HUES48 (cell line): Measurements from ENCODE around the gene PLCL1.

Experiments used
- H3K27ac ChIP-seq: one replicate; pipeline ENCODE4 v1.7.0; 2013; ENCODE audit warnings: low read depth, low read length, inconsistent platforms
- H3K27me3 ChIP-seq: 2 replicates; pipeline ENCODE4 v1.6.1; 2013; ENCODE audit warnings: mild to moderate bottlenecking, low read length; ENCODE audit not compliant: control insufficient read depth, insufficient read depth
- H3K36me3 ChIP-seq: 2 replicates; pipeline ENCODE4 v1.6.1; 2013; ENCODE audit warnings: low read length; ENCODE audit not compliant: control insufficient read depth, insufficient read depth
- H3K4me1 ChIP-seq: 2 replicates; pipeline ENCODE4 v1.6.1; 2013; ENCODE audit warnings: mild to moderate bottlenecking, low read length; ENCODE audit not compliant: control insufficient read depth, insufficient read depth
- H3K4me3 ChIP-seq: 2 replicates; pipeline ENCODE4 v1.5.1; 2013; ENCODE audit warnings: mild to moderate bottlenecking, low read depth, low read length
- H3K9ac ChIP-seq: 2 replicates; pipeline ENCODE4 v1.6.1; 2013; ENCODE audit warnings: mild to moderate bottlenecking, low read depth, low read length, moderate library complexity
- H3K9me3 ChIP-seq: 2 replicates; pipeline ENCODE4 v1.6.1; 2013; ENCODE audit warnings: low read length; ENCODE audit not compliant: control insufficient read depth, insufficient read depth

The PLCL1 gene

GRCh38 chr2:197839327-197839726 lies 34.9 kb downstream of the PLCL1 start:
- Histone ChIP-seq H3K36me3 (no peaks in the 10 kb centered on the region), H3K27ac (no peak overlapping the region), H3K4me1 (no peaks in the 10 kb centered on the region), H3K27me3 (no peaks in the 10 kb centered on the region), H3K9me3 (no peaks in the 10 kb centered on the region), H3K9ac (no peak overlapping the region), H3K4me3 (no peak overlapping the region)

- Histone ChIP-seq H3K4me3 (no peak overlapping the region), H3K27ac (no peak overlapping the region)
Observed at GRCh38 chr2:197839856-197840255, 35.5 kb downstream of the PLCL1 start.

GRCh38 chr2:197846128-197846527 lies 41.7 kb downstream of the PLCL1 start:
- peaks cover 4% of the 10 kb centered on the region; the same call in 1 of the 2 replicates for H3K4me1 ChIP-seq
- H3K4me3 ChIP-seq, result no peak overlapping the region
- H3K9me3 ChIP-seq, result no peaks in the 10 kb centered on the region
- H3K9ac ChIP-seq, result no peak overlapping the region
- no peak overlapping the region for H3K27ac ChIP-seq
- no peaks in the 10 kb centered on the region for H3K36me3 ChIP-seq
- no peaks in the 10 kb centered on the region for H3K27me3 ChIP-seq

More at GRCh38 chr2:197839856-197840255, 35.5 kb downstream of the PLCL1 start:
- H3K4me1 ChIP-seq, result no peaks in the 10 kb centered on the region
- no peaks in the 10 kb centered on the region for H3K27me3 ChIP-seq
- H3K9ac ChIP-seq, result no peak overlapping the region
- no peaks in the 10 kb centered on the region for H3K9me3 ChIP-seq
- H3K36me3 ChIP-seq, result no peaks in the 10 kb centered on the region

- Histone ChIP-seq H3K9ac (no peak overlapping the region), H3K36me3 (no peaks in the 10 kb centered on the region), H3K27ac (no peak overlapping the region), H3K4me3 (no peak overlapping the region), H3K4me1 (peaks cover 4% of the 10 kb centered on the region; the same call in 1 of the 2 replicates), H3K9me3 (no peaks in the 10 kb centered on the region), H3K27me3 (no peaks in the 10 kb centered on the region)
Observed at GRCh38 chr2:197846777-197847176, 42.4 kb downstream of the PLCL1 start.

- H3K27ac ChIP-seq, result no peak overlapping the region
- H3K36me3 ChIP-seq, result no peaks in the 10 kb centered on the region
- H3K27me3 ChIP-seq, result no peaks in the 10 kb centered on the region
- H3K4me1 ChIP-seq, result peaks cover 4% of the 10 kb centered on the region; the same call in 1 of the 2 replicates
- H3K9me3 ChIP-seq, result no peaks in the 10 kb centered on the region
- H3K4me3 ChIP-seq, result no peak overlapping the region
- H3K9ac ChIP-seq, result no peak overlapping the region
Observed at GRCh38 chr2:197847651-197848401, 43.4 kb downstream of the PLCL1 start.

- H3K27me3 ChIP-seq, result no peaks in the 10 kb centered on the region
- H3K9me3 ChIP-seq, result no peaks in the 10 kb centered on the region
- H3K4me3 ChIP-seq, result no peak overlapping the region
- H3K4me1 ChIP-seq, result peaks cover 4% of the 10 kb centered on the region; the same call in 1 of the 2 replicates
- H3K36me3 ChIP-seq, result no peaks in the 10 kb centered on the region
- no peak overlapping the region for H3K9ac ChIP-seq
- no peak overlapping the region for H3K27ac ChIP-seq
Observed at GRCh38 chr2:197848602-197849001, 44.2 kb downstream of the PLCL1 start.

GRCh38 chr2:197850882-197851450 lies 46.6 kb downstream of the PLCL1 start:
- no peaks in the 10 kb centered on the region for H3K36me3 ChIP-seq
- peaks cover 4% of the 10 kb centered on the region; the same call in 1 of the 2 replicates for H3K4me1 ChIP-seq
- H3K9ac ChIP-seq, result no peak overlapping the region
- H3K27me3 ChIP-seq, result no peaks in the 10 kb centered on the region
- H3K9me3 ChIP-seq, result no peaks in the 10 kb centered on the region
- no peak overlapping the region for H3K27ac ChIP-seq
- no peak overlapping the region for H3K4me3 ChIP-seq

- Histone ChIP-seq H3K27ac (no peak overlapping the region), H3K9me3 (no peaks in the 10 kb centered on the region), H3K4me3 (no peak overlapping the region)
Observed at GRCh38 chr2:197851451-197851850, 47.1 kb downstream of the PLCL1 start.

GRCh38 chr2:197852108-197852507 lies 47.7 kb downstream of the PLCL1 start:
- H3K27ac ChIP-seq, result no peak overlapping the region
- no peaks in the 10 kb centered on the region for H3K27me3 ChIP-seq
- H3K9ac ChIP-seq, result no peak overlapping the region
- no peaks in the 10 kb centered on the region for H3K36me3 ChIP-seq
- H3K4me1 ChIP-seq, result peaks cover 7% of the 10 kb centered on the region
- no peaks in the 10 kb centered on the region for H3K9me3 ChIP-seq
- H3K4me3 ChIP-seq, result no peak overlapping the region

More at GRCh38 chr2:197851451-197851850, 47.1 kb downstream of the PLCL1 start:
- Histone ChIP-seq H3K4me1 (peaks cover 4% of the 10 kb centered on the region; the same call in 1 of the 2 replicates), H3K9ac (no peak overlapping the region), H3K36me3 (no peaks in the 10 kb centered on the region), H3K27me3 (no peaks in the 10 kb centered on the region)

- Histone ChIP-seq H3K9me3 (no peaks in the 10 kb centered on the region), H3K27ac (no peak overlapping the region), H3K4me1 (peaks cover 11% of the 10 kb centered on the region), H3K36me3 (no peaks in the 10 kb centered on the region), H3K9ac (no peak overlapping the region), H3K4me3 (no peak overlapping the region), H3K27me3 (no peaks in the 10 kb centered on the region)
Observed at GRCh38 chr2:197853549-197853948, 49.2 kb downstream of the PLCL1 start.

GRCh38 chr2:197857476-197858107 lies 53.2 kb downstream of the PLCL1 start:
- no peaks in the 10 kb centered on the region for H3K36me3 ChIP-seq
- no peaks in the 10 kb centered on the region for H3K9me3 ChIP-seq
- H3K9ac ChIP-seq, result no peak overlapping the region
- no peak overlapping the region for H3K4me3 ChIP-seq
- no peak overlapping the region for H3K27ac ChIP-seq
- peaks cover 11% of the 10 kb centered on the region for H3K4me1 ChIP-seq
- H3K27me3 ChIP-seq, result no peaks in the 10 kb centered on the region
